ENCODE results near the gene BEND5.

- TF ChIP-seq CTCF (IDR thresholded peaks at IDR 0.05): no peak
- no peak for TF ChIP-seq REST (IDR thresholded peaks at IDR 0.05; ENCODE audit: insufficient read depth in 1 of 2, low read depth in 2 of 2, low read length in 1 of 2)
- TF ChIP-seq POLR2AphosphoS5 (IDR thresholded peaks at IDR 0.05; ENCODE audit: low read depth, low read length): no peak
- no peak for TF ChIP-seq SIN3A (IDR thresholded peaks at IDR 0.05; ENCODE audit: borderline replicate concordance, insufficient read depth, low read depth, low read length)
Measured at GRCh38 chr1:48687282-48688045, 89.2 kb downstream of the BEND5 start.
